ENCODE measurements around the gene COPS8. TPM values are rescaled to one million over a fixed set of nuclear protein-coding genes. Genes with fewer than 3 reads are reported as not detected.
A peak's percentile ranks its signal among the peaks of the same experiment; 100 is the strongest.

COPS8 gene
- 30.2 and 32.6 TPM in 2 replicates for total RNA-seq (2022)
- Bru-seq, nascent RNA = percentile 84 among the genes with signal in this experiment
- BruChase-seq, experiment 1, labeled RNA remaining after a 2-hour chase = percentile 75 among the genes with signal in this experiment
- BruChase-seq, experiment 2, labeled RNA remaining after a 6-hour chase = percentile 84 among the genes with signal in this experiment
- long read RNA-seq, full-length matches to known transcripts = 111 of 125 reads
- long read RNA-seq, partial matches to known transcripts = 6 of 125 reads
- long read RNA-seq, other reads (novel, unspliced or antisense) = 8 of 125 reads

GRCh38 chr2:237085248-237086221, at the start of gene COPS8:
Gene COPS8 (plus strand): TSS chr2:237085889. CDS start chr2:237085965, 76 bp downstream.
- Histone ChIP-seq H3K4me1 (no peaks in the 10 kb centered on the region), H3K27me3 (replicated peaks; ENCODE audit: control insufficient read depth, insufficient read depth, low read length) (no peaks in the 10 kb centered on the region), H3K4me3 (ENCODE audit: low read depth, low read length) (peak within 1 kb of the TSS; percentile 83), H3K9me3 (no peaks in the 10 kb centered on the region), H3K36me3 (ENCODE audit: control insufficient read depth, insufficient read depth, low read length) (no peaks in the 10 kb centered on the region)
- intact Hi-C loops (cut with micrococcal nuclease; ENCODE audit: unreplicated experiment) = no loop called here
- ChIA-PET CTCF (interaction anchor here (0.6 to 1.7 kb wide), 2 partner anchors 11 to 23 kb away, joined by 4 read pairs; no protein-coding TSS in a partner anchor), POLR2A (interaction anchor here (0.6 kb wide), 2 partner anchors 370 to 748 kb away, joined by 3 to 4 read pairs; no protein-coding TSS in a partner anchor)
- peak within 1 kb of the TSS; percentile 95 for H3K4me3 Mint-ChIP-seq (ENCODE audit: unreplicated experiment)
- H3K36me3 Mint-ChIP-seq (ENCODE audit: insufficient read depth, unreplicated experiment) = peaks cover 12% of the 10 kb centered on the region
- H3K27me3 Mint-ChIP-seq (ENCODE audit: insufficient read depth, unreplicated experiment) = no peaks in the 10 kb centered on the region
- TF ChIP-seq CTCF (IDR thresholded peaks at IDR 0.05; ENCODE audit: insufficient read depth in 1 of 2, low read depth in 1 of 2, low read length in 1 of 2, severe bottlenecking in 1 of 2, unreplicated experiment in 1 of 2) = peak in 1 of 2 experiments; percentile 19
- peak; percentile 89 to 91 for DNase-seq
- peak within 1 kb of the TSS; percentile 99 for H3K27ac Mint-ChIP-seq (ENCODE audit: unreplicated experiment)
- TSS peak; percentile 73 for BruUV-seq (replicated peaks)
- H3K4me1 Mint-ChIP-seq (ENCODE audit: low read depth, unreplicated experiment) = no peaks in the 10 kb centered on the region
- H3K9me3 Mint-ChIP-seq (ENCODE audit: unreplicated experiment) = no peaks in the 10 kb centered on the region

- H3K27me3 ChIP-seq (replicated peaks; ENCODE audit: control insufficient read depth, insufficient read depth, low read length) = no peaks in the 10 kb centered on the region
- H3K9me3 ChIP-seq = no peaks in the 10 kb centered on the region
- Mint-ChIP-seq H3K27me3 (ENCODE audit: insufficient read depth, unreplicated experiment) (no peaks in the 10 kb centered on the region), H3K9me3 (ENCODE audit: unreplicated experiment) (no peaks in the 10 kb centered on the region), H3K36me3 (ENCODE audit: insufficient read depth, unreplicated experiment) (no peaks in the 10 kb centered on the region), H3K4me3 (ENCODE audit: unreplicated experiment) (no peak overlapping the region), H3K4me1 (ENCODE audit: low read depth, unreplicated experiment) (no peaks in the 10 kb centered on the region), H3K27ac (ENCODE audit: unreplicated experiment) (no peak overlapping the region)
- POLR2A ChIA-PET = no interaction called here
- DNase-seq = no peak
- no peaks in the 10 kb centered on the region for H3K4me1 ChIP-seq
- no peak for TF ChIP-seq CTCF (IDR thresholded peaks at IDR 0.05; ENCODE audit: insufficient read depth in 1 of 2, low read depth in 1 of 2, low read length in 1 of 2, severe bottlenecking in 1 of 2, unreplicated experiment in 1 of 2)
- no TSS peak for BruUV-seq (replicated peaks)
- CTCF ChIA-PET = interaction anchor here (0.6 kb wide), 1 partner anchor 34 kb away, joined by 3 read pairs; no protein-coding TSS in a partner anchor
- H3K4me3 ChIP-seq (ENCODE audit: low read depth, low read length) = no peak overlapping the region
- intact Hi-C loops (cut with micrococcal nuclease; ENCODE audit: unreplicated experiment) = no loop called here
- H3K36me3 ChIP-seq (ENCODE audit: control insufficient read depth, insufficient read depth, low read length) = no peaks in the 10 kb centered on the region
These were observed 46.2 kb upstream of the COPS8 start for GRCh38 chr2:237039301-237040031.

GRCh38 chr2:237041231-237041630, 44.5 kb upstream of the COPS8 start:
- Mint-ChIP-seq H3K4me1 (ENCODE audit: low read depth, unreplicated experiment) (no peaks in the 10 kb centered on the region), H3K27me3 (ENCODE audit: insufficient read depth, unreplicated experiment) (no peaks in the 10 kb centered on the region), H3K4me3 (ENCODE audit: unreplicated experiment) (no peak overlapping the region), H3K36me3 (ENCODE audit: insufficient read depth, unreplicated experiment) (no peaks in the 10 kb centered on the region), H3K27ac (ENCODE audit: unreplicated experiment) (no peak overlapping the region), H3K9me3 (ENCODE audit: unreplicated experiment) (no peaks in the 10 kb centered on the region)
- DNase-seq = no peak
- no peak for TF ChIP-seq CTCF (IDR thresholded peaks at IDR 0.05; ENCODE audit: insufficient read depth in 1 of 2, low read depth in 1 of 2, low read length in 1 of 2, severe bottlenecking in 1 of 2, unreplicated experiment in 1 of 2)
- BruUV-seq (replicated peaks) = no TSS peak
- intact Hi-C loops (cut with micrococcal nuclease; ENCODE audit: unreplicated experiment) = no loop called here
- POLR2A ChIA-PET = no interaction called here
- Histone ChIP-seq H3K4me3 (ENCODE audit: low read depth, low read length) (no peak overlapping the region), H3K36me3 (ENCODE audit: control insufficient read depth, insufficient read depth, low read length) (no peaks in the 10 kb centered on the region), H3K27me3 (replicated peaks; ENCODE audit: control insufficient read depth, insufficient read depth, low read length) (no peaks in the 10 kb centered on the region), H3K9me3 (no peaks in the 10 kb centered on the region), H3K4me1 (no peaks in the 10 kb centered on the region)
- CTCF ChIA-PET = no interaction called here

Measured in Caco-2 (cell line).